ENCODE results near the gene TTLL1.
A peak's percentile ranks its signal among the peaks of the same experiment; 100 is the strongest.
"Not testable (repeated sequence)": the region's sequence is repeated elsewhere in the genome, so short reads cannot be mapped to it uniquely, and the experiment has no call there.

TTLL1 gene

DNA sequence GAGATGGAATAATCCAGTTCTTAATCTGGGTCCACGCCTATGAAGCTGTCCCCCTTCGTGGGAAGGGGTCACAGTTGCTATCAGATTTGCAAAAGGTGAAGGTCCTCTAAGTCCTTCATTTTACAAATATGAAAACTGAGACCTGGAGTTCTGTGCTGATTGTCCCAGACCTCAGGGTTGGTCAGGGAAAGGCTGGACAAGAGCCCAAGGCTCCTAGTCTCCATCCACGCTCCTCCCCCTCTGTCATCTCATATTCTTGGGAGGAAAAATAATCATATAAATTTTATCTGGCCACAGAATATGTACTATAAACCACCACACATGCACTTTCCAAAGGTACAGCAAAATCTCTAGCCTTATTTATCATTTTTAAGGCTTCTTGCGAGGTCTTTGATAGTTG lies 79.7 kb downstream of the TTLL1 start:
- no peak for DNase-seq

DNA sequence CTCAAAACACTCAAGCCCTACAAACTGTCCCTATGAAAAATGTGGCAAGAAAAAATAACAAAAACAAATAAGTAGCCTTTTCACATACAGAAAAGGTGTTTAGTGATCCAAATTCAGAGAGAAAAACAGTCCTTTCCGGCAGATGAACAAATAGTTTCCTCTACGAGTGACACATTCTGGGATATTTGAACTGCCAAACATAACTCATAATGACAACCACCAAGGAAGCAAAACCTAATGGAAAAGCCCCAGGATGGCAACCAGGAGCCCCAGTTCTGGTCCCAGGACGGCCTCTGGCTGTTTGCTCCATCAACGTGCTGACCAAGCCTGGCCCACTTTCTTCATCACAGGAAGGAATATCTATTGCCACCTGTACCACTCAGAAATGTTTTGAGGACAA lies 80.3 kb downstream of the TTLL1 start:
- no peak for DNase-seq

DNA sequence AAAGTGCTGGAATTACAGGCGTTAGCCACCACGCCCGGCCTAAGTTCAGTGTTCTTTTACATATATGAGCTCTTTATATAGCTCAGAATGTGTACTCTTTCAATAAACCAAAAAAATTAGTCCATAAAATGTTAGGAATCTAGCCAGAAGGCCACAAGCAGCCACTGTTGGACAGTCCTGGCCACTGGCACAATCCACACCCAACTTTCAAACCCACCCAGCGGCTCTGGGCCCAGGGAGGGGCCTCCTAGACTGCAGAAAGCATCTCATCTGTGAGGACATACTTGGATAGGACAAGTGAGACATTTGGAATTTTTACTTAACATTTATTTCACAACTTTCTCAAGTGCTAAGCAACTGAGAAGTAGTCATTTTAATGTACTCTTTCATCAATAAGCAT lies 80.7 kb downstream of the TTLL1 start:
- no peak for DNase-seq

DNA sequence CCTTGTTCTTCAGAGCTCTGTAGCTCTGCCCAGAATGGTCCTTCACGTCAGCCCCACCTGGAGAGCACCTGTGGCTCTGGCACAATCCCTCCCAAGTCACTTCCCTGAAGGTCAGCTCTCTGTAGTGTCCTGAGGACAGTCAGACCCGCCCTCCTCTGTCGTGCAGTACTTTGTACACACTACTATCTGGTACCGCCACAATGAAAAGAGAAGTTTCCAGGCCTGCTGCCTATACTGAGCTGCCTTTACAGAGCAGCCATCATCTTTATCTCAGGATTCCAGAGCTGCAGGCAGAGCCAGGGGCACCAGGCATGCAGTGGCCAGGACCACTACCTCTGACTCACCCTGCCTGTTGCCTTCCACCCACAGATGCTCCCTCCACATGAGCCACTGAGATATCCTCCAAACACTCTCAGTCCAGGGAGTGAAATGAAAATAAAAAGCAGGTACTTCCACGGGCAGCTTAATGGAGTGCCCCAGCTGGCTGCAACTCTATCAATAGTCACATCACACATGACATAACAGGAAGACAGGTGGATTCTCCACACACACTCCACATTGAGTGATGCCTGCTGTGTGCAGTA lies 81.6 kb downstream of the TTLL1 start:
- no peak for DNase-seq

DNA sequence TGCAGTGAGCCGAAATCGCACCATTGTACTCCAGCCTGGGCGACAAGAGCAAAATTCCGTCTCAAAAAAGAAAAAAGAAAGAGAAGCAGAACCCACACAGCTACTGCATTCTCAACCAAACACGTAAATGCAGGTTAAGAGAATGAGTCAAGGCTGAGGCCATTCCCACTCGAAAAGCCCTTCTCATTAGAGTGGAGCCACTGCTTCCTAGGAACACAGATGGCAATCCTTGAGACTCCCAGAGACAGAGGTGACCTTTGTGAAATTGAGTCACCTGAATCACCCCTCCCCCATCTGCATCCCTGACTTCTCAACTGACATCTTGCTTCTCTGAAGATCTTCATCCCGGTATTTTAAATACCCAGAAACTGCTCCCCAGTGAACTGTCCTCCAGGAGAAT lies 82.4 kb downstream of the TTLL1 start:
- no peak for DNase-seq

DNA sequence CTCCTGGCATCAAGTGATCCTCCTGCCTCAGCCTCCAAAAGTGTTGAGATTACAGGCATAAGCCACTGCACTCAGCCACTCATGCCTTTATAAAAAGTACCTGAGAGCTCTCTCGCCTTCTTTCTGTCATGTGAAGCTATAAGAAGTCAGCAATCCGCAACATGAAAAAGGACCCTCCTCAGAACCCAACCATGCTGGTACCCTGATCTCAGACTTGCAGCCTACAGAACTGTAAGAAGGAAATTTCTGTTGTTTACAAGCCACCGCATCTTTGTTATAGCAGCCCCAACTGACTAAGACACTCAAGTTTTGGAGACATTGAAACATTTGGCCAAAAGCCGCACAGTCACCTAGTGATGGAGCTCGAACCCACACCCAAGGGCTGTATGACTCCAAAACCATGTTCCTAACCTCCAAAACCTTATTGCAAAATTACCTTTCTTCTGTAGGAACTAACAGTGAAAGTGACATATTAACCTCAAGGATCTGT lies 83.1 kb downstream of the TTLL1 start:
- DNase-seq, result no peak

GRCh38 chr22:43005106-43005505 lies 84.1 kb downstream of the TTLL1 start:
- no peak for DNase-seq

GRCh38 chr22:43004362-43005035 lies 84.7 kb downstream of the TTLL1 start:
- DNase-seq, result no peak

GRCh38 chr22:43002202-43002586 lies 87.0 kb downstream of the TTLL1 start:
- DNase-seq, result no peak

- DNase-seq, result no peak
Measured at GRCh38 chr22:43001271-43002201, 87.7 kb downstream of the TTLL1 start.

DNA sequence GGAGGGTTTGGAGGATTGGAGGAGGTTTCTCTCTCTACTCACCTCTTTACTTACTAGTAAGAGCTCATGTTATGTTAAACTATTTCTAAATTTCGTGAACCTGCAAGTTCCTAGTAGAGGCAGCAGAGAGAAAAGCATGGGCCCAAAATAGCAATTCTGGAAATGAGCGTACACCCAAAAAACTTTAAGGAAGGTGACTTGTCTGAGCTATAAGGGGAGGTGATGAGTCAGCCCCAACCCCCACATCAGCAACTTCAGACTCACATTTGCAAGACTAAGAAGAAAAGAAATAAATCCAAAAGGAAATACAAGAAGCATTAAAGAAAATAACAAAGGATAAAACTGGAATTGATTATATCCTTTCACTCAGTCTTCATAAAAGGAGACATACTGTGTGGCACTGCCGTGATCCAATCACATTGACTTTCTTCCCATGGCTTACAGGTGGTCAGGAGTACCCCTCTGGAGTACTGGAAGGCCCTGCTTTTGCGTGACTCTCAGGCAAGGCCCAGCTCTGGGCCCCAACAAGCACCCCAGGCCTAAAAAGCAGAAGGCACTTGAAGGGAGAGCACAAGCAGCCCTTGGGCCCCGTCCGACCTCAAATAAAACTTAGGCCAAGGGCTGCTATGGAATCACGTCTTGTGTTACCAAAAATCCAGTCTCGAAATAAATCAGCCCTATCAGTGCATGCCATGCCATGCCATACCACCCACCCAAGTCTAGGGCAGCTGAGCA lies 88.6 kb downstream of the TTLL1 start:
- peak; percentile 78 for DNase-seq

DNA sequence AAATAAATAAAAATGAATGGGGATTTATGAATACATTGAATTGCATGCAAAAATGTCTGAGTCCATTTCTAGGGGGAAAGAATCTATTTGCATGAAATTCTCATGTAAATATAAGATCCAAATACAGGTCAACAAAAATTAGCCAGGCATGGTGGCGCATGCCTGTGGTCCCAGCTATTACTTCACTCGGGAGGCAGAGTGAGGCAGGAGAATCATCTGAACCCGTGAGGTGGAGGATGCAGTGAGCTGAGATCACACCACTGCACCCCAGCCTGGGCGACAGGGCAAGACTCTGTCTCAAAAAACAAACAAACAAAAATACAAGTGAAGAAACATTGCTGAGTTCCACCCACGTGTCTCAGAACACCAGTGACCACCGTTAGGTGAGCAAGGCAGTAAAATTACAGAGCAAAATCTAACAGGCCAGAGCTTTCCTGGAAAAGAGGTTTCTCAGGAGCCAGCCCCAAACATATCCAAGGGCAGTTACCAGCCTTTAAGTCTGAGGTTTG lies 91.6 kb downstream of the TTLL1 start:
- no peak for DNase-seq

DNA sequence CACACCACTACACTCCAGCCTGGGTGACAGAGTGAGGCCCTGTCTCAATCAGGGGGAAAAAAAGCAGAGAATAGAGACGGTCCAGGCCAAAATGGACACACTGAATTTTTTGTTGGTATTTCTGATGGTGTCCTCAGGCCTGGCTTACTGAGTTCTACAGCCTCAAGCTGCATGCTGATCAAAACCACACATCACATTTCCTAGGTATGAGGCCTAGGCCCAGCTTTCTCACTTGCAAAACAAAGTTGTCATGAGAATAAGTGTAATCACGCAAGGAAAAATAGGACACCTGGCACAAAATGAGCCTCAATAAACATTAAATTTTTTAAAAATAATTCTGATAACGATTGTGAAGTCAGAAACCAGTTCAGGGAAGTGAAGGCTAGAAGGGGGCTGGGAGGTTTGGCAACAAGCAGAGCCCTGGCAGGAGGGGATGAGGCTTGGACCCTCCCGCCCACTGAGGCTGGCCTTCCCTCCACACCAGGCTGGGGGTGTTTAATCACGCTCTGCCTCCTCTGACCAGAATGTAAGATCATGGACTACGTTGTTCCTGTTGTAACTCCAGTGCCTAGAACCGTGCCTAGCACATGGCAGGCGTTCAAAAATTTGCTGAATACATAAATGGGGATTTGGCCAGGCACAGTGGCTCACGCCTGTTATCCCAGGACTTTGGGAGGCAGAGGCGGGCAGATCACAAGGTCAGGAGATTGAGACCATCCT lies 92.4 kb downstream of the TTLL1 start:
- no peak for DNase-seq

DNA sequence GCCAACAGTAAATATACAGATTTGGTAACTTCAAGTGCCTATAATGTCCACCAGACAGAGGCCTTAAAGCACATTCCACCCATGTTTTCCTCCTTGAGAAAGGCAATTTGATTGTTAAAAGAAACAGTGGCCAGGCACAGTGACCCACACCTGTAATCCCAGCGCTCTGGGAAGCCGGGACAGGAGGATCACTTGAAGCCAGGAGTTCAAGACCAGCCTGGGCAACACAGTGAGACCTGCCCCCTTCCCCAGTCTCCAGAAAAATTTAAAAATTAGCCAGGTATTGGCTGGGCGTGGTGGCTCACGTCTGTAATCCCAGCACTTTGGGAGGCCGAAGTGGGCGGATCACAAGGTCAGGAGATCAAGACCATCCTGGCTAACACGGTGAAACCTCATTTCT lies 93.5 kb downstream of the TTLL1 start:
- DNase-seq, result not testable (repeated sequence)

DNA sequence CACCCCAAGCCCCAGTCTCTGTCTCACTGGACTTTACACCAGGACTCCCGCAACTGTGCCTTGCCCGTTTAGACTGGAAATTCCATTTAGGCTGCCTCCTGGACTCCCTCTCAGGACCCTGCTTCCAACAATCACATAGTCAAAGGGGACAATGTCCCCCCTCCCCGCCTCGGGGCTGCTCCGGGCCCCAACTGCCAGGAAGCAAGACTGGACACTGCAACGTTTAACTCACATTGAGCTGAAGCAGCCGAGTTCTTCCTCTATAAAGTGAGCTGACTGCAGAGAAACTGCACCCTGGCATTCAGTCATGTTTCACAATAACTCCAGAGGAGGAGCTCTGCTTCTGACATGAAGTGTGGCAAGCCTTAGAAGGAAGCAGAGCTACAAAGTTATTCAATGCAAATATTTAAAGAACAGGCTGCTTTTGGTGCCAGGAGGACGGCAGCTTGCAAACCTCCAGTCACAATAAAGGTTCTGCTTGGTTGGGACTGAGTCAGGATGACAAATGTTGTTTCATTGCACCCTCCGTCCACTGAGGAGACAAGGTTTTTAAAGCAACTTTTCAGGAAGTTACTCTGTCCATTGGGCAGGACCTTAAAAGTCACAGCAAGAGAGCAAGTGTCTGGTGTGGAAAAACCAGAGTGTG lies 94.2 kb downstream of the TTLL1 start:
- no peak for DNase-seq

DNA sequence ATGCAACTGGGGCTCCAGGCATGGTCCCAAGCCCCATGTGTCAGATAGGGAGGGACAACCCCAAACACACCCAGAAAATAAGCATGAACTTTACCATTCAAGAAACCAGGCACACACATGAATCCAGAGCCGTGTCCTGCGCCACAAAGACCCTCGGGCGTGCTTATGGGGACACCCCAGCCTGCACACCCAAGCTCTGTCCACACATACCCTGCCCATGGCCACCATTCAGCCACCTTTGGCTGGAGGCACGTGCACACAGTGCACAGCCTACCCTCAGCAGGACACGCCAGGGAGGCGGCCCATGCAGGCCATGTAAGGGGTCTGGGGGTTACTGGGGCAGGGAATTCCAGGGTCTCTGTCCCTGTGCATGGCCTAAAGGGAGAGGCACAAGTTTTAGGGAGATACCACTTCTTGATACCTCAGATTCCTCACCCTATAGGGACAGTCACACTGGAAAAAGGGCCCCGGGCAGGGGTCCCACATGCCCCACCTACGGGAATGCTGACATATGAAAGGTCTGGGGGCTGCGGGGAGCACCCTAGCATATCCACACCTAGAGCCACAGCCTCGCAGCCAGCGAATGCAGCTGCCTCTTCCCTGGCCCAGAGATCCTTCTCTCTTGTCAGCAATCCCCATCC lies 94.8 kb downstream of the TTLL1 start:
- no peak for DNase-seq

GRCh38 chr22:42993651-42994275 lies 95.4 kb downstream of the TTLL1 start:
- no peak for DNase-seq

- no peak for DNase-seq
Measured at GRCh38 chr22:42992886-42993479, 96.2 kb downstream of the TTLL1 start.

DNA sequence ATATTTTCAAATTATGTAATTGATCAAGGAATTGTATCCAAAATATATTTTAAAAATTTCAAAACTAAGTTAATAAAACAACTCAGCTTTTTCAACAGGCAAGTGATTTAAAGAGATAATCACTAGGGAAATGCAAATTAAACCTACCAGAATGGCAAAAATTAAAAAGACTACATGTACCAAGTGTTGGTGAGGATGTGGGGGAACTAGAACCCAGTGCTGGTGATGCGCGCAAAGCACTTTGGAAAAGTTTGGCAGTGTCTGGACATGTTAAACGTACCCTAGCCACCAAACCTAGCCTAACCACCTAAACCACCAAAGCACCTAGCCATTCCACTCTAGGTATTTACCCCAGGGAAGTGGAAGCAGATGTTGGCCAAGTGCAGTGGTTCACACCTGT lies 97.1 kb downstream of the TTLL1 start:
- DNase-seq, result no peak

DNA sequence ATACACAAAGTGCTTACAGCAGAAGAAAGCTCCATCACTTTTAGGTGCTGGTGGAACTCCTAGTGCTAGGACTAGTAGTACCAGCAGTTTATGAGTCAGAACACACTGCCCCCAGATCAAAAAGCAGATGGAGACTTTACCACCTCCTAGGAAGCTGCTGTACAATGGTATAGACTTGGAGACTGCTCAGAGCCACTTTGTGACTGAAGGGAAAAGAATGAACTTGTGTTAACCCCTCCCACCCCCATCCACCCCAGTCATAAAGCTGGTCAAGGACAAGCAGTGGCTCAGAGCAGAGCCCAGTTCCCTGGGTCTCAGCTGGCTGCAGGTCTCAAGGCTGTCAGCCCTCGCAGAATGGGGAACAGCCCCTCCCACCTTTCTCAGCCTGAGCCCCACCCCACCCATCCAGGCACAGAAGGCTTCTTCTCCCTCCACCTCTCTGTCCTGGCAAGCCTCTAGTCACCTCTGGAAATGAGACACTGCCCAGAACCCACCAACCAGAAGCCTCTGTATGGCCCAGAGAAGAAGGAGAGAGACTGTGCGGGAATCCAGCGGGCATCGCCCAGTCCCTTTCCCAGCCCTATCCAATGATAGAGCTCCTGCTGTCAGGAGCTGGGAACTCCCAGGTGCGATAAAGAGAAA lies 98.1 kb downstream of the TTLL1 start:
- DNase-seq, result no peak

Data from activated effector memory CD4-positive, alpha-beta T cell treated with anti-CD3 and anti-CD28 coated beads, Interleukin-2, amount 50 U/mL, for 16 hours (primary cell).